MM.1S (cell line): ENCODE measurements around the gene SETX.

Experiments used
- DNase-seq: peaks from one replicate; pipeline ENCODE4 v3.0.0-alpha.2; 2015
- H2AFZ ChIP-seq: fragments of 300-600 bp; sonication (generic); 2 replicates; pipeline ENCODE4 v1.6.0; 2016; ENCODE audit warnings: antibody characterized with exemption, low read length
- H3F3A ChIP-seq: fragments of 300-600 bp; sonication (generic); 2 replicates; pipeline ENCODE4 v1.6.1; 2016; ENCODE audit warnings: mild to moderate bottlenecking, antibody characterized with exemption, low read length, moderate library complexity, mixed read lengths; ENCODE audit not compliant: insufficient read depth
- H3K27ac ChIP-seq: fragments of 300-600 bp; sonication (generic); 2 replicates; pipeline ENCODE4 v1.5.1; 2016; ENCODE audit warnings: mild to moderate bottlenecking, low read length
- H3K27me3 ChIP-seq: fragments of 300-600 bp; sonication (generic); replicated peaks from 2 replicates; pipeline ENCODE4 v1.6.0; 2016; ENCODE audit warnings: low read length; ENCODE audit not compliant: insufficient read depth
- H3K36me3 ChIP-seq: fragments of 300-600 bp; sonication (generic); replicated peaks from 2 replicates; pipeline ENCODE4 v1.6.1; 2016; ENCODE audit warnings: mild to moderate bottlenecking, low read length, mixed read lengths; ENCODE audit not compliant: insufficient read depth
- H3K4me1 ChIP-seq: fragments of 300-600 bp; sonication (generic); 2 replicates; pipeline ENCODE4 v1.6.1; 2016; ENCODE audit warnings: low read length, mixed read lengths
- H3K4me2 ChIP-seq: fragments of 300-600 bp; sonication (generic); 2 replicates; pipeline ENCODE4 v1.6.0; 2016; ENCODE audit warnings: low read depth, low read length
- H3K4me3 ChIP-seq: fragments of 300-600 bp; sonication (generic); 2 replicates; pipeline ENCODE4 v1.5.1; 2016; ENCODE audit warnings: low read length, mixed read lengths
- H3K79me2 ChIP-seq: fragments of 300-600 bp; sonication (generic); 2 replicates; pipeline ENCODE4 v1.6.1; 2016; ENCODE audit warnings: mixed run types, low read length, mixed read lengths
- H3K9ac ChIP-seq: fragments of 300-600 bp; sonication (generic); 2 replicates; pipeline ENCODE4 v1.6.1; 2016; ENCODE audit warnings: low read length, mixed read lengths
- H3K9me2 ChIP-seq: fragments of 300-600 bp; sonication (generic); replicated peaks from 2 replicates; pipeline ENCODE4 v1.6.1; 2016; ENCODE audit warnings: mild to moderate bottlenecking, low read length, mixed read lengths; ENCODE audit not compliant: insufficient read depth
- H3K9me3 ChIP-seq: fragments of 300-600 bp; sonication (generic); replicated peaks from 2 replicates; pipeline ENCODE4 v1.6.1; 2016; ENCODE audit warnings: mild to moderate bottlenecking, low read length, mixed read lengths; ENCODE audit not compliant: insufficient read depth
- H4K20me1 ChIP-seq: fragments of 300-600 bp; sonication (generic); 2 replicates; pipeline ENCODE4 v1.6.1; 2016; ENCODE audit warnings: mild to moderate bottlenecking, low read length, moderate library complexity, mixed read lengths; ENCODE audit not compliant: insufficient read depth
- EZH2 ChIP-seq: fragments of 300-600 bp; sonication (generic); optimal IDR thresholded peaks from 2 replicates; pipeline ENCODE3; 2017; ENCODE audit warnings: low read depth, mild to moderate bottlenecking, antibody characterized with exemption, low read length, mixed read lengths
- EZH2phosphoT487 ChIP-seq: fragments of 300-600 bp; sonication (generic); IDR thresholded peaks from 2 replicates; pipeline ENCODE4 v1.6.1; 2018; ENCODE audit warnings: antibody characterized with exemption, low read length
- TF ChIP-seq, protein P1 (sequence below): fragments of 300-600 bp; sonication (generic); IDR thresholded peaks from 2 replicates; pipeline ENCODE4 v1.5.1; 2016; ENCODE audit warnings: antibody characterized with exemption, low read length, mixed read lengths

Gene SETX

DNA sequence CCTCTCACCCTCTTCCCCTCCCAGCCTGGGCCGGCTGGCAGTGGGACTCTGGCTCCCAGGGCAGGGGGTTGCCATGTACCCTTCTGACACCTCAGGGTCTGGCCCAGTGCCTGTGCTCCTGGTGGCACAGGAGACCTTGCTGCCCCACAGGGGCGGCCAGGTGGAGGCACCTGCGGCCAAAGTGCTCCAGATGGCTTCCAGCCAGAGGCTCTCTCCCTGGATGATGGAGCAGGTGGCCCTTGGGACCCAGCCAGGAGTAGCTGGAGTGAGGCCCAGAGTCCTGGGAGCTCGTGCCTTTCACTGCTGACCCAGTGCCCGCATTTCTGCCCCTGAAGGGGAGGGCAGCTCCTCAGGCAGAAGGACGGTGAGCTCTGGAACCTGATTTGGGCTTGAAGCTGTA is 105.7 kb downstream of the SETX start:
- Histone ChIP-seq H3K27me3 (peaks cover 71% of the 10 kb centered on the region), H3K36me3 (no peaks in the 10 kb centered on the region), H3K9me2 (no peaks in the 10 kb centered on the region), H2AFZ (no peak overlapping the region), H3K9ac (no peak overlapping the region), H3K9me3 (no peaks in the 10 kb centered on the region), H3K27ac (no peak overlapping the region), H4K20me1 (no peaks in the 10 kb centered on the region), H3K79me2 (no peaks in the 10 kb centered on the region), H3K4me2 (no peak overlapping the region), H3K4me1 (no peaks in the 10 kb centered on the region), H3K4me3 (no peak overlapping the region), H3F3A (no peaks in the 10 kb centered on the region; the same call in none of the 2 replicates)
- DNase-seq: no peak
- TF ChIP-seq EZH2phosphoT487 (no peak), EZH2 (no peak)
- TF ChIP-seq, protein P1, sequence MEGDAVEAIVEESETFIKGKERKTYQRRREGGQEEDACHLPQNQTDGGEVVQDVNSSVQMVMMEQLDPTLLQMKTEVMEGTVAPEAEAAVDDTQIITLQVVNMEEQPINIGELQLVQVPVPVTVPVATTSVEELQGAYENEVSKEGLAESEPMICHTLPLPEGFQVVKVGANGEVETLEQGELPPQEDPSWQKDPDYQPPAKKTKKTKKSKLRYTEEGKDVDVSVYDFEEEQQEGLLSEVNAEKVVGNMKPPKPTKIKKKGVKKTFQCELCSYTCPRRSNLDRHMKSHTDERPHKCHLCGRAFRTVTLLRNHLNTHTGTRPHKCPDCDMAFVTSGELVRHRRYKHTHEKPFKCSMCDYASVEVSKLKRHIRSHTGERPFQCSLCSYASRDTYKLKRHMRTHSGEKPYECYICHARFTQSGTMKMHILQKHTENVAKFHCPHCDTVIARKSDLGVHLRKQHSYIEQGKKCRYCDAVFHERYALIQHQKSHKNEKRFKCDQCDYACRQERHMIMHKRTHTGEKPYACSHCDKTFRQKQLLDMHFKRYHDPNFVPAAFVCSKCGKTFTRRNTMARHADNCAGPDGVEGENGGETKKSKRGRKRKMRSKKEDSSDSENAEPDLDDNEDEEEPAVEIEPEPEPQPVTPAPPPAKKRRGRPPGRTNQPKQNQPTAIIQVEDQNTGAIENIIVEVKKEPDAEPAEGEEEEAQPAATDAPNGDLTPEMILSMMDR: no peak

DNA sequence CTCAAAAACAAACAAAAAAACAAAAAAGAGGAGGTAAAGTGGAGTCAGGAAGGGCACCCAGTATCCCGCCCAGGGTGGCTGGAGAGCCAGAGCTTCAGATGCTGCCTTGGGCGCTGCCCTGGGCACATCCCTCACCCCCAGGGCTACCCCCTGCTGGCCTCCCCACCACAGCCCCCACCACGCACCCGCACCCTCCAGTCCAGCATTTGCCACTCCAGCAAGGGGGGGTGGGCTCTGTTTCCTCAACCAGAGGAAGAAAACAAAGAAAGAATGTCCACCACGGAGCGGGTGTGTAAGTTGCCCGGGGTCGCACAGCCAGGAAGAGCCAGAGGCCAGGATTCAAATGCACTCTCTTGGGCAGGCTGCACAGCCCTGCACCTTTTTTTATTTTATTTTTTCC is 106.8 kb downstream of the SETX start:
- H3K4me3 ChIP-seq: no peak overlapping the region
- H3K9me2 ChIP-seq: no peaks in the 10 kb centered on the region
- H3F3A ChIP-seq: no peaks in the 10 kb centered on the region; the same call in none of the 2 replicates
- no peak overlapping the region for H3K4me2 ChIP-seq
- H3K9ac ChIP-seq: no peak overlapping the region
- no peak for DNase-seq
- H3K27me3 ChIP-seq: peaks cover 62% of the 10 kb centered on the region
- TF ChIP-seq, protein P1: no peak
- TF ChIP-seq EZH2phosphoT487 (no peak), EZH2 (no peak)
- H3K9me3 ChIP-seq: no peaks in the 10 kb centered on the region
- H2AFZ ChIP-seq: no peak overlapping the region
- H4K20me1 ChIP-seq: no peaks in the 10 kb centered on the region
- no peaks in the 10 kb centered on the region for H3K79me2 ChIP-seq
- no peaks in the 10 kb centered on the region for H3K4me1 ChIP-seq
- H3K36me3 ChIP-seq: no peaks in the 10 kb centered on the region
- H3K27ac ChIP-seq: no peak overlapping the region

GRCh38 chr9:132245465-132245864 is 109.3 kb downstream of the SETX start:
- Histone ChIP-seq H3K4me1 (no peaks in the 10 kb centered on the region), H3K4me3 (no peak overlapping the region), H3F3A (no peaks in the 10 kb centered on the region; the same call in 1 of the 2 replicates), H3K9ac (no peak overlapping the region), H3K27ac (no peak overlapping the region), H3K9me2 (no peaks in the 10 kb centered on the region), H3K9me3 (no peaks in the 10 kb centered on the region), H3K36me3 (no peaks in the 10 kb centered on the region), H4K20me1 (no peaks in the 10 kb centered on the region), H3K4me2 (no peak overlapping the region), H3K79me2 (no peaks in the 10 kb centered on the region), H2AFZ (no peak overlapping the region), H3K27me3 (peaks cover 50% of the 10 kb centered on the region)
- no peak for DNase-seq
- TF ChIP-seq EZH2phosphoT487 (no peak), EZH2 (no peak)
- TF ChIP-seq, protein P1: no peak
